Measurements from ENCODE around the gene SHPK.

Gene SHPK, protein sequence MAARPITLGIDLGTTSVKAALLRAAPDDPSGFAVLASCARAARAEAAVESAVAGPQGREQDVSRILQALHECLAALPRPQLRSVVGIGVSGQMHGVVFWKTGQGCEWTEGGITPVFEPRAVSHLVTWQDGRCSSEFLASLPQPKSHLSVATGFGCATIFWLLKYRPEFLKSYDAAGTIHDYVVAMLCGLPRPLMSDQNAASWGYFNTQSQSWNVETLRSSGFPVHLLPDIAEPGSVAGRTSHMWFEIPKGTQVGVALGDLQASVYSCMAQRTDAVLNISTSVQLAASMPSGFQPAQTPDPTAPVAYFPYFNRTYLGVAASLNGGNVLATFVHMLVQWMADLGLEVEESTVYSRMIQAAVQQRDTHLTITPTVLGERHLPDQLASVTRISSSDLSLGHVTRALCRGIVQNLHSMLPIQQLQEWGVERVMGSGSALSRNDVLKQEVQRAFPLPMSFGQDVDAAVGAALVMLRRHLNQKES

DNA sequence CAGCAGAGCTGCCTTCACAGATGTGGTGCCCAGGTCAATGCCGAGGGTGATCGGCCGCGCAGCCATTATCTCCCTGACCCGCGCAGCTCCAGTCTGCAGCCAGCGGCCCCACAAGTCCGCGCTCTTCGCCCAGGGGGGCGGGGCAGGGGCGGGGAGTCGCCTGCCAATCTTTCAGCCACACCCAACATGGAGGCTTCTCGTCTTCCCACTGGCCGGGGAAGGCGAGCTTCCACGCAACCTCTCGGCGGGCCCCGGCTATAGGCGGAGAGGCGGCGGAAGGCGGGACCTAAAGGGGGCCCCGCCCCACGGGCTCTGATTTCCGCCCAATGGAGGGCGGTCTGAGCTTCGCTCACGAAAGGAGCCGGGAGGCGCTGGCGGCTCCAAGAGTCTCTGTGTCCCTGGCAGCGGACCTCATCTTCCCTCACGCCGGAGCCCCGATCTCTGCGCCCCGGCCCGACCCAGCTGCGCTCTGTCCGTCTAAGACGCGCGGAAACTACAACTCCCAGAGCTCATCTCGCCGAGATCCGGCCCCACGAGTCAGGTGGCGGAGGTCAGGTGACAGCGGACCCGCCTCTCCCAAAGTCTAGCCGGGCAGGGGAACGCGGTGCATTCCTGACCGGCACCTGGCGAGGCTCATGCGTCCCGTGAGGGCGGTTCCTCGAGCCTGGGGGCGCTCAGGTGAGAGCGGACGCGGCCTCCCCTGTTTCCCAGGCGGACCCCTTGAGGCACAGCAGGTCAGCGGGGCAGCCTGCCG, at the start of gene SHPK, which contains the start of gene CTNS:
TSS of gene SHPK (minus strand) at position 97 of the 754 bp plus-strand sequence. CDS start at position 66, 31 bp downstream.
TSS of gene CTNS (plus strand) at position 607 of the 754 bp plus-strand sequence. CDS start 3,447 bp downstream, outside the sequence.
- DNase-seq: peak; percentile 98

DNA sequence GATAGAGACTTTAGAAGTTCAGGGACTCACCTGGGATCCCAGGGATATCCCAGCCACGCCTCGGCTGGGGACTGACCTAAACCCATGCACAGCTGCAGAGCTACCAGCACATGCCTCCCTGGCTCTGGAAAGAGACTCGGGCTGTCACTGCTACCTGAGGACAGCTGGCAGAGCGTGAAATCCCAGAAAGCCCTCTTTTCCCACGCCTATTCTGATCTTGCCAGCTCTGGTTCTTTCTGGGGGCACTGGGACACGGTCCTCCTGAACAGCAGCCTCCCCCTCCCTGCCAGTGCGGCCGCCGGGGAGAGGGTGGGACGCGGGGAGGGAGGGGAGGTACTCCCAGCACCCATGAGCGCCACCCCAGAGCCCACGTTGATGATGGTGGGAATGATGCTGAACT, 49.1 kb upstream of the SHPK start:
- DNase-seq: no peak

DNA sequence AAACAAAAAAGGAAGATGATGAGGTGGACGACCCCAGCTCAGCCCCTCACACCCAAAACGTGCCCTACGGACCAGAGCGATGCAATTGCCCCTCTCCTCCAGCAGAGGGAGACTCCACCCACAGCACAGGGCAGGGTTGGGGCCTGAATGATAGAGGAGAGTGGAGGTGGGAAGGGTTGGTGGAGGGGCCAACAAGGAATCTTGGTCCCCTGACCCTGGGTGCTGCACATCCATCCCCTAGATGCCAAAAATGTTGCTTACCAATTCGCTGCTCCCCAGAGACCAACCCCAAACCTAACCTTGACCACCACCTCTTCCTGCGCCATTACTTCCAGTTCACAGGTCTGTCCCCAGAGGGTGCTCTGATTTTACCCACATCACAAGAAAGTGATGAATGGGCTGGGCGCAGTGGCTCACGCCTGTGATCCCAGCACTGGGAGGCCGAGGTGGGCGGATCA, 47.0 kb upstream of the SHPK start:
- DNase-seq: peak; percentile 60

DNA sequence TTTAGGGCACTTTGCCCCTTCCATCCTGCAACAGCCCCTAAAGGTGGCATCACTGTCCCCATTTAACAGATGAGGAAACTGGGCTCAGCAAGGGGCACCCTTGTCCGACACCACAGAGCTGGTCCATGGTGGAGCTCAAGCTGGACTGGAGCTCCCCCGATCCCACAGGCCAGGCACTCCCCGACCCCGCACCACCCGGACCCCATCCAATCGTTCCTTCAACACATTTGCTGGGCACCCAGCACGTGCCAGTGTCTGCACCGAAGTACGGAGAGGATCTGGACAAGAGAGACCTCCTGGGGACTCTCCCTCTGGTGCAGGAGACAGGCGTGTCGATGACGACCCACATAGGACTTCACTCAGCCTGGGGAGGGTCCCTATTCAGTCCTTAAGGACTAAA, 46.0 kb upstream of the SHPK start:
- no peak for DNase-seq

DNA sequence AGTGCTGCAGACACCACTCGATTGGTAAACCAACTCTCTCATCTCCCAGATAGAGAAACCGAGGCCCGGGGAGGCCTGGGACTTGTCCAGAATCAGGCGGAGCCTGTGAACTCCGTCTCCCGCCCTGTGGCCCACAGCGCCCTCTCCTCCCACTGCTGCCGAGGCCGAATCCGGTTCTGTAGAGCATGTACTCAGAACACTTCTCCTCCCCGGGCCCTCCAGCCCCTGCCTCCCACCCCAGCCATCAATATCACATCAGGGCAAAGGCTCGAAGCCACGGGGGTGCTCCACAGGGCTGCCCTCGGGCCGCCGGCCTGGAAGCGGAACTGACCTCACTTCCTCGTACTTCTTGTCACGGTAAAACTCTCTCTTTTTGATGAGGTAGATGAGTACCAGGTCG, 45.5 kb upstream of the SHPK start:
- no peak for DNase-seq

DNA sequence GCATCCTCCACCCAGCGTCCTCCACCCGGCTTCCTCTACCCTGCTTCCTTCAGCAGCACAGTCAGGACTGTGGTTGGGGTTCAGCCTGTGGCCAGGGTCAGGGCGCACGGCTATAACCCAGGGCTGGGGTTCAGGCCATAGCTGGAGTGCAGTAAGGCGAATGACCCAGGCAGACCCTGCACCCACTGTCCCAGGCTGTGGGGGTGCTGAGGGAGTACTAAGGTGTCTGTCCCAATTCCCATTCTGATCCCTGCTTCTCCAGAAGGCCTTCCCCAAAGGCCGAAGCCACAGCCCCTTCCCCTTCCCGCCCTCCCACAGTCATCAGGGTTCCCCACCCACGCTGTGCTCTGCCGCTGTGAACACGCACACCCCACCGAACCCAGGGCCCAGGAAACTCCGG, 45.0 kb upstream of the SHPK start:
- no peak for DNase-seq

DNA sequence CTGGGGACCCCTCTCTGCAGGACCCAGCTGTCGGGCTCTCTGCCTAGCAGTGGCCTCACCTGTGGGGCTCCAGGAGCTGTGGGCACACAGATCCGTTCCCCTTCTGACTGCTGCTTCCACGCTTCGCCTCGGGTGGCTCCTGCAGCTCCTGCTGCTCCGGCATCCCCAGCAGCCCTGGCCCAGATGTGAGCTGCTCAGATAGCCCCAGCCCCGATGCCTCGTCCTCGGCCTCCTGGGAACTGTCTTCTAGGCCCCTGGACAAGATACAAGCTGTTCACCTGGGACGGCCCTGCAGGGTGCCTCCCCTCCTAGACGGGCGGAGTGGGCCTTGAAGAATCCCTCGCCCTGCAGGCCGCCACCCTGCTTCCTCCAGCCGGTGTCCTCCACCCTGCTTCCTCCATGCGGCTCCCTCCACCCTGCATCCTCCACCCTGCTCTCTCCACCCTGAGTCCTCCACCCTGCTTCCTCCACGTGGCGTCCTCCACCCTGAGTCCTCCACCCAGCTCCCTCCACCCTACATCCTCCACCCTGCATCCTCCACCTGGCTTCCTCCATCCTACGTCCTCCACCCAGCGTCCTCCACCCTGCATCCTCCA, 43.6 kb upstream of the SHPK start:
- no peak for DNase-seq

DNA sequence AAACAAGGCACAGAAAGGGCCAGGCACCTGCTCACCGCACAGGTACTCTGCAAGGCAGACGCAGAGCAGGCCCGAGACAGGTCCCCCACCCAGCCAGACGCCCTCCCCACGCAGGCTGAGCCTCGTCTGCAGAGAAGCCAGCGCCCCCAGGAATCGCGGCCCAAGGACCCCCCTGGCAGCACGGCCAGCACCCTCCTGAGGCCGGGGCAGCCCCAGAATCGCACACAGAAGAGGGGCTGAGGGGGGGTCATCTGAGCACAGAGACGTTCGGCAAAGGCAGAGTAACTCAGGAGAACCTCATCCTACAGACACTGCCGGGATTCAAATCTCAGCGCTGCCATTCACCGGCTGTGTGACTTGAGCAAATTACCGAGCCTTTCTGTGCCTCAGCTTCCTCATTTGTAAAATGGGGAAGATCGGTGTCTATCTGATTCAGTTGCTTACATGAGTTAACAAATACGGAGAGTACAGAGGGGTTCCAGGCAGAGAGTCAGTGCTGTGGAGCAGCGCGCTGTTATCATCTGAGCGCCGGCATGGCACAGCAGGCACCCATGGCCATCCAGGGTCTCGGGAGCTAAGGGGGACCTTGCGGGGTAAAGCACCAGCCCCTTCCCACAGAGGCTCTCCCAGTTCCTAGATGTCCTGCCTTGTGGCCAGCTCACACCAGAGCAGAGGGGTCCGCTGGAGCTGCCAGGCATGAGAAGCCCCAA, 42.9 kb upstream of the SHPK start:
- DNase-seq: peak; percentile 18

DNA sequence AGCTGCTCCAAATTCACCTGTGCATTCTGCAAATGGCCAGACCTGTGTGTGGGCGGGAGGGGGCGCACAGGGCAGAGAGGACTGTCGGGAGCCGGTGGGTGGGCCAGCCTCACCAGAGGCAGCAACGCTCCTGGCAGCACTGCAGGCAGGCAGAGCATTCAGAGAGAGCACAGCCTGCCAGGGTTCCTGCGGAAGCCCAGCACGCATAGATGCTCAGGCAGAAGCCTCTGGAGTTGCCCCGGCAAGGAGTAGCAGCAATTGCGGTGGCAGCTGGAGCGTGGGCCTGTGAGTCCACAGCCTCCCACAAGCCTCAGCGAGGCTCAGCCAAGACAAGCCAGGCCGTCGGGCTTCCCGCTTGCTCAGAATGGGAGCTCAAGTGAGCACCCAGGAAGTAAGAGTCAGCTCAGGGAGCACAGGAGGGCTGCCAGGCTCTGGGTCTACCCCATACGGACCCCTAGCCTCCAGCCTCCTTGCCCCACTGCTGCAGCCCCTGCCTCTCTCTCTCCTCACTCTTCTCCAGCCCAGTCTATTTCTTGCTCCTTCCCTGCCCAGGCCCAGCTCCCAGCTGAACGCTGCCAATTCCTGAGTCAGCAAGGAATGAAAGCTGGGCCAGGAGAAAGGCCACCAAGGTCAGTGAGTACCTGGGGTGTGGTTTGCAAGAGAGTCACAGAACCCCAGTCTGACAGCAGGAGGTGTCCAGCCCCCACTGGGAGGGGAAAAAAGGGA, 42.2 kb upstream of the SHPK start:
- DNase-seq: no peak

DNA sequence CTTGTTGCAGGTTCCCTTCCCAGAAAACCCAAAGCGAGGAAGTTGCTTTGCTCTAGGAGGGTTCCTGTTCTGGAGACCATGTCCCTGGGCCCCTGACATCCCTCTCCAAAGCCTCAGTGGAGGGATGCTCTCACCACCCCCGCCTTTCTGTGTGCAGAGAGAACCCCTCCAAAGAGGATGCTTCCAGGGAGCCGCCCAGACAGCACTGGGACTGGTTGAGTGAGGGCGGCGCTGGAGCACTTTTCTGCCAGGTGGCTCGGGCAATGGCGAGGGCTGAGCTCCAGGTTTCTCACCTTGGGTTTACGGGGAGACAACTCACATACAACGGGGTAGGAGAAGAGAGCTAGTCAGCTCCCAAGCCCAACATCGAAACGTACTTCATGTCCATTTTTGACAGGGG, 39.8 kb upstream of the SHPK start:
- DNase-seq: no peak

DNA sequence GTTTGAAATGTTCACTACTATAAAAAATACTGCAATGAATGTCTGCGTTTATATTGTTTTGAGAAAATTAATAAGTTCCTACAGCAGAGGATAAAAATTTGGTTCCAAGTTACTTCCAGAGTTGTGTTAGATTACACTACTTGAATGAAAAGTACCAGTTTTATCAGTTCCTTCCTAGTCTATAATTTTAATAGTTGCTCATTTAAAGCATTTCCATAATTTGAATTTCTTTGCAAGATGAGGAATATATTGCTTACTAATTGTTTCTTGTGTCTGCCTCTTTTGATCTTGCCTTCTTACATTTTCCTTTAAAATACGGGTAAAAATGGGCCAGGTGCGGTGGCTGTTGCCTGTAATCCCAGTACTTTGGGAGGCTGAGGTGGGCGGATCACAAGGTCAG, 36.5 kb upstream of the SHPK start:
- no peak for DNase-seq

DNA sequence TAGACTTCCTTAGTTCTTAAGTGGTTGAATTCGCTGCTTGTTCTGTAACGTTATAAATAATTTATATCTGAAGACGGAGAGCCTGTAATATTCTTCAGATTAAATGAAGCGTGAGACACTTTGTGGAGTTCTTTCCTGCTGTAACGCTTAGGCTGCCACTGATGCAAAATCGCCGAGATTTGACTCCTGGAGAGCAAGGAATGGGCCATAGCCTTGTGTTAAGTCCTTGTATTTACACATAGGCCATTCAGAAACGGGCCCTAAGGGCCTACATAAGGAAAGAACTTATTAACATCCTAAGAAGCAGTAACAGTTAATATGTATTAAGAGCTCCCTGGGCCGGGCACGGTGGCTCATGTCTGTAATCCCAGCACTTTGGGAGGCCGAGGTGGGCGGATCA, 33.5 kb upstream of the SHPK start:
- no peak for DNase-seq

DNA sequence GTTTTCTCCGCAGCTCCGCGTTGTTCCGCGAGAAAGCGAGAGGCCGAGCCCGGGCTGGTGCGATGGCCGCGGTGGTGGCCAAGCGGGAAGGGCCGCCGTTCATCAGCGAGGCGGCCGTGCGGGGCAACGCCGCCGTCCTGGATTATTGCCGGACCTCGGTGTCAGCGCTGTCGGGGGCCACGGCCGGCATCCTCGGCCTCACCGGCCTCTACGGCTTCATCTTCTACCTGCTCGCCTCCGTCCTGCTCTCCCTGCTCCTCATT, 33.0 kb upstream of the SHPK start:
- no peak for DNase-seq

DNA sequence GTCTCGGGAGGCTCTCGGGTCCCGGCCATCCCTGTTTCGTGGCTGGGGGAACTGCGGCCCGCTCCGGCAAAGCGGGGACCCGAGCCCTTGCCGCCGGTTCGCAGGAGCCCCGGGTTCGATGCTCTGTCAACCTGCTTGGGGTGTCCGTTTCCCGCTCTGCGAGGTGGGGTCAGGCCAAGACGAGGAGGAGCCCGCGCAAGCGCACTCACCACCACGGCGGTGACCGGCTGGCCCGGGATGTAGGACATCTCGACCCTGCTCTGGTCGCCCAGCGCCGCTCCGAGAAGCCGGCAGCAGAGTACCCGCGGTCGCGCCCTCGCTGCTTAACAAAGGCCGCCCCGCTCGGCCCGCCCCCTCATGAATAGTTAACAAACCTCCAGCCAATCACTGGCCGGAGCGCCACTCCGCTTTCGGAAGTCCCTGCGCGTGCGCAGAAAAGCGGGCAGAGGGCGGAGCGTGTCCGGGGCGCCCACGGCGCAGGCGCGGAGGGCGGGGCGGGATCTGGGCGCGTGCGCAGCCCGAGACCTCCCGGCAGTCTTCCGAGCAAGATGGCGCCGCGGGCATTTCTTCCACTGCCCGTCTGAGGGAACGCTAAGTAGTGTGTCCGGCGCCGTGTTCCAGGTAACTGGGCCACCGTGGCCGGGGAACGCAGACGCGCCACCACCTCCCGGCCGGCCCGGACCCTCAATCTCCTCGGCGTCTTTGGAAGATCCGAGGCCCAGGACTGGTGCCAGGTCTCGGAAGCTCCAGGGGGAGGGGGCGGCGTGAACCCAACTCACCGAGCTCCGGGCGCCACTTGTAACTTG, 32.4 kb upstream of the SHPK start, which contains the start of the genes EMC6 and TAX1BP3:
TSS of gene EMC6 (plus strand) at position 534 of the 806 bp plus-strand sequence. CDS start 335 bp downstream, outside the sequence.
TSS of gene TAX1BP3 (minus strand) at position 300 of the 806 bp plus-strand sequence. CDS start at position 248, 52 bp downstream.
- DNase-seq: peak; percentile 100

DNA sequence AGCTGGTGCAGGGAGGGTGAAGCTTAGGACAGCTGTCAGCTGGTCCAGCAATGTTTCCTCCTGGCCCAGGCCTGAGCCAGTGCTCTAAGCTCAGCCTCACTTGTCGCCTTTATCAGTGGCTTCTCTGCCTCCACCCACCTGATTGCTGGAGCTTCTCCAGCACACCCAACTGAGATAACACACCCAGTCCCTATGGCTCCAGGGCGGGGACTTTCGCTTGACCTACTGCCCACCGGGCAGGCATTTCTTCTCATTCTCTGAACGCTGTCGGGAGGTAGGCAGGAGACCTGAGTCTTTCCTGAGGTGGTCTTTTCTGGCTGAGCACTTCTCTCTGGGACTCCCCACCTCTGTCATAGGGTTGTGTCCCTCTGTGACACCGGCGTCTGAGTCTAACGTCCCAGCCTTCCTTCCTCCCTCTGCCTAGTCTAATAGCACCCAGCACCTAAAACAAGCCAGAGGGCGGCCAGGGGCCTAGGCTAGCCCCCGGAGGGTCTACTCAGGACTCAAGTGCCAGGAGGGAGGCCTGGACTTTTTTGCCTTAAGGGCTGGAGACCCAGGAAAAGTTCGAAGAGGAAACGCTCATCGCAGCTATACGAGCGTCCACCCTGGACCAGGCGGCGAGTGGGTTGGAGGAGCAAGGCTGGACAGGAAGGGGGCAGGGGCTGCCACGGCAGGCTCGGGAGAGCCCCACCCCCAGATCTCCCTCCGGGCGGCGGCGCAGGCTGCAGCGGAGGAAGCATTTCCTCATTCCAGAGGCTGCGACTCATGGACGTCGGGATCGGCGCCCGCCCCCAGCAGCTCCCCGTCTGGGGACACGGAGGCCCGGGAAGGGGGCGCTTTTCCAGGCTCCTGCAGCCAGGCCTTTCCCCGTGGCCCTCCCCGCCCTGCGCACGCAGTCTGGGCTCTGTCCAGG, 31.6 kb upstream of the SHPK start:
- peak; percentile 64 for DNase-seq

DNA sequence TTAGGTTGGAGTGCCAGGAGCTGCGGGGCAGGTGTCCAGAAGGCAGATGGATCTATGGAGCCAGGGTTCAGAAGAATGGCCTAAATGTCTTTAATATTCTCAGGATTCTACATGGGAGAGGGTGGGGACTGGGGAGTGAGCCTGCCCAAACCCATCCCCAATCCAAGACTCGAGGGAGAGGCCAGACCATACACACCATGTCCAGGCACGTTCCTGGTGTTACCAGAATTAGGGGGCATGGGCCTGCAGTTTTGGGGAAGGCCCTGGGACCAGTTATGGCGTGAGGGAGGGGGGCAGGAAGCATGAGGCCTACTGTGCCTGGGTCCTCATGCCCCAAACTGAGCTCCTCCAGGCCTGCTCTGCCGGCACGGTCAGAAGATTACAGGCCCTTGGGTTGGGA, 30.5 kb upstream of the SHPK start:
- no peak for DNase-seq

DNA sequence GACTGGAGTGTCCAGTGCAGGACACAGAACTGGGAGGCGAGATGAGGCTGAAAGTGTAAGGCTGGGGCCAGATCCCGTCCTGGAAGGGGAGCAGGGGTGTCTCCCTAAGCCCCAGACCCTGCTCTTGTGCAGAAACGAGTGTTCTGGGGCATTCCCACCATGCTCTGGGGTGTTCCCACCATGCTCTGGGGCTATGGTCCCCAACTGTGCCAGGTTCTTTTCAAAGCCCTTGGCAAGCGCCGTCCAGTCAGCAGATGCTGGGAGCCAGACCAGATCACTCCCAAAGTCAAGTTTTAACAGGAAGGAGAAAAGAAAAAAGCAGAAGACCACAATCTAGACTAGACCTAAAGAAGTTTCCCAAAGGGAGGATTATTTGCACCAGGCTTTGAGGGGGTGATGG, 29.8 kb upstream of the SHPK start:
- DNase-seq: no peak

DNA sequence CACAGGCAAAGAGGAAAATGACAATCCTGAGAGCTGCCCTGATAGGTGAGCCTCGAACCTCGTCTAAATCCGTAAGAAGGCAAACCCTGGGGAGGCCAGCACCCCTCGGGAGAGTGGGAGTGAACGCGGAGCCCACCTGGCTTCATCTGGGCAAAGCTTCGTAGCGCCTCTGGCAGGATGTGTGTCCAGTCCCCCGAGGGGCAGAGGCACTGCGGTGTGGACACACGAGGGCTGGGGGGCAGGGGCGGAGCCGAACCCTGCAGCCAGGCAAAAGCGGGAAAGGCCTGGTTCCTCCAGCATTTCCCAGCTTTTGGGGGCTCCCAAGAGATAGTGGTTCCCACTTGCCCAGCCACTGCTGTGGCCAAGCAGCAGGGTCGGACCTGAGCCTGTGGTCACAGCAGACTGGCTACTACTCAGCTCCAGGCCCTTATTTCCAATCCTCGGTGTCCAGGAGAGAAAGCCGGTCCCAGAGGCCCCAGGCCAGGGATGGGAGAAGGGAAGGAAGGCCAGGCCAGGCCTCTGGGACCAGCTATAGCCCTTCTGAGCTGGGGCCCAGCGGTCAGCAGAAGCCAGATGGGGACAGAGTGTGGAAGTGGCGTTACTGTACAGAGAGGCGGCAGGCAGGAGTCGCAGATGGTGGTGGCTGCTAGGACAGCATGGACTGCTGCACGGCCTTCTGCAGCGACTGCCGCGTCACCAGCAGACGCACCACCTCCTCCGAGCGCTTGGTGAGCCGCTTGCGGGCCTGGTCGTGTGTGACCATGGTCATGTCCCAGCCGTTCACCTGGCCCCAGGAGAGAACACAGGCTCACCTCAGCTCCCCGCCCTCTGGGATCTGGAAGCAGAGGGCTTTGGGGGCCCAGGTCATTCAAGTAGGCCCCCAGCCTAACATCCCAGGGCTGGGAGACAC, 27.3 kb upstream of the SHPK start:
- no peak for DNase-seq

DNA sequence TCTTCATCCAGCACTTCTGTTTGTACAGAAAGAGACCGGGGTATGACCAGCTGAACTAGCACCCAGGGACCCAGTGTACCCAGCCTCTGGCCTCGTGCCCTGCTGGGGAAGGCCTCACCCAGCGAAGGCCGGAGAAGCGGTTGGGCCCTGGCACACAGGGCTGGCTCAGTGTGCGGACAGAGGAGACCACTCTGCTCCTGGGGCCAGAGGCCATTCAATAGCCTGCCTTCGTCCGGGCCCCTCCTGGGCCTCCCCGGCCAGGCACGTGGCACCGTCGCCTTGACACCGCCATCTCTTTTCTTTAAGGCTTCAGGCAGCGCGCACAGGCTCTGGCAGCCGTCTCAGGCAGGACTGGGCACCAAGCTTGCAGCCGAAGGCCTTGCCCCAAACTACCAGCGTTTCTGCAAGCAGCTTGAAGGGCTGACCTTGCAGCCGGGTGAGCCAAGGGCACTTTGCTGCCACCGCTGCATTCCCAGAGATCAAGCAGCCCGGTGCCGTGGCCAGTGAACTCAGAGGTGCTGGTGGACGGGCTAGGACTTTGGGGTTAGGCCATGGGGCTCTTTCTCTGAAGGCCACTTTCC, 24.4 kb upstream of the SHPK start:
- DNase-seq: no peak
